ENCODE measurements around the gene MAD1L1.

MAD1L1 gene

GRCh38 chr7:2054927-2055326 lies 177.8 kb downstream of the MAD1L1 start:
- DNase-seq, result no peak

- DNase-seq, result no peak
These were observed 179.3 kb downstream of the MAD1L1 start for GRCh38 chr7:2053395-2053794.

GRCh38 chr7:2052657-2053048 lies 180.1 kb downstream of the MAD1L1 start:
- DNase-seq, result no peak

GRCh38 chr7:2051707-2052656 lies 180.8 kb downstream of the MAD1L1 start:
- DNase-seq, result no peak

GRCh38 chr7:2050511-2050866 lies 182.3 kb downstream of the MAD1L1 start:
- no peak for DNase-seq

- no peak for DNase-seq
These were observed 182.8 kb downstream of the MAD1L1 start for GRCh38 chr7:2049782-2050510.

GRCh38 chr7:2049111-2049781 lies 183.5 kb downstream of the MAD1L1 start:
- DNase-seq, result no peak

GRCh38 chr7:2048531-2048930 lies 184.2 kb downstream of the MAD1L1 start:
- DNase-seq, result no peak

GRCh38 chr7:2048006-2048405 lies 184.7 kb downstream of the MAD1L1 start:
- no peak for DNase-seq

- DNase-seq, result no peak
These were observed 185.9 kb downstream of the MAD1L1 start for GRCh38 chr7:2046581-2047565.

- DNase-seq, result no peak
These were observed 187.0 kb downstream of the MAD1L1 start for GRCh38 chr7:2045559-2046405.

GRCh38 chr7:2044883-2045471 lies 187.8 kb downstream of the MAD1L1 start:
- DNase-seq, result no peak

- DNase-seq, result no peak
These were observed 188.3 kb downstream of the MAD1L1 start for GRCh38 chr7:2044311-2044882.

- no peak for DNase-seq
These were observed 189.3 kb downstream of the MAD1L1 start for GRCh38 chr7:2043316-2044039.

GRCh38 chr7:2042650-2043049 lies 190.1 kb downstream of the MAD1L1 start:
- no peak for DNase-seq

GRCh38 chr7:2041496-2042367 lies 191.0 kb downstream of the MAD1L1 start:
- DNase-seq, result no peak

- no peak for DNase-seq
These were observed 191.9 kb downstream of the MAD1L1 start for GRCh38 chr7:2040893-2041270.

GRCh38 chr7:2040201-2040892 lies 192.4 kb downstream of the MAD1L1 start:
- no peak for DNase-seq
